ENCODE measurements around the gene NDFIP2.
A peak's percentile ranks its signal among the peaks of the same experiment; 100 is the strongest.

Gene NDFIP2

GRCh38 chr13:79479882-79480281 is 1.1 kb upstream of the NDFIP2 start:
- WGBS (ENCODE audit: insufficient coverage, insufficient read length), result no CpG with 5 or more reads among the region's 5 CpGs
- Histone ChIP-seq H3K36me3 (ENCODE audit: control insufficient read depth, insufficient read depth, low read length) (no peaks in the 10 kb centered on the region), H3K27ac (ENCODE audit: low read length) (no peak overlapping the region), H3K27me3 (ENCODE audit: control insufficient read depth, insufficient read depth, low read length) (no peaks in the 10 kb centered on the region), H3K4me1 (ENCODE audit: control insufficient read depth, insufficient read depth, low read length) (no peaks in the 10 kb centered on the region), H3K9me3 (ENCODE audit: control insufficient read depth, insufficient read depth, low read length) (no peaks in the 10 kb centered on the region), H3K4me3 (ENCODE audit: low read length) (no peak overlapping the region)
- no peak for DNase-seq (ENCODE audit: low read depth, low spot score)

GRCh38 chr13:79481685-79482052 is 714 bp downstream of the NDFIP2 start:
- H3K27ac ChIP-seq (ENCODE audit: low read length), result no peak overlapping the region
- no peaks in the 10 kb centered on the region for H3K36me3 ChIP-seq (ENCODE audit: control insufficient read depth, insufficient read depth, low read length)
- H3K27me3 ChIP-seq (ENCODE audit: control insufficient read depth, insufficient read depth, low read length), result no peaks in the 10 kb centered on the region
- peak overlapping the region; percentile 81 for H3K4me3 ChIP-seq (ENCODE audit: low read length)
- no CpG with 5 or more reads among the region's 12 CpGs for WGBS (ENCODE audit: insufficient coverage, insufficient read length)
- H3K9me3 ChIP-seq (ENCODE audit: control insufficient read depth, insufficient read depth, low read length), result no peaks in the 10 kb centered on the region
- H3K4me1 ChIP-seq (ENCODE audit: control insufficient read depth, insufficient read depth, low read length), result no peaks in the 10 kb centered on the region
- no peak for DNase-seq (ENCODE audit: low read depth, low spot score)

GRCh38 chr13:79482281-79482970 is 1.5 kb downstream of the NDFIP2 start:
- Histone ChIP-seq H3K36me3 (ENCODE audit: control insufficient read depth, insufficient read depth, low read length) (no peaks in the 10 kb centered on the region), H3K4me1 (ENCODE audit: control insufficient read depth, insufficient read depth, low read length) (no peaks in the 10 kb centered on the region), H3K4me3 (ENCODE audit: low read length) (no peak overlapping the region), H3K27me3 (ENCODE audit: control insufficient read depth, insufficient read depth, low read length) (no peaks in the 10 kb centered on the region), H3K9me3 (ENCODE audit: control insufficient read depth, insufficient read depth, low read length) (no peaks in the 10 kb centered on the region), H3K27ac (ENCODE audit: low read length) (no peak overlapping the region)
- WGBS (ENCODE audit: insufficient coverage, insufficient read length), result no CpG with 5 or more reads among the region's 3 CpGs
- DNase-seq (ENCODE audit: low read depth, low spot score), result no peak

- H3K27ac ChIP-seq (ENCODE audit: low read length), result no peak overlapping the region
- no peaks in the 10 kb centered on the region for H3K9me3 ChIP-seq (ENCODE audit: control insufficient read depth, insufficient read depth, low read length)
- H3K4me1 ChIP-seq (ENCODE audit: control insufficient read depth, insufficient read depth, low read length), result no peaks in the 10 kb centered on the region
- no CpG with 5 or more reads among the region's 4 CpGs for WGBS (ENCODE audit: insufficient coverage, insufficient read length)
- H3K27me3 ChIP-seq (ENCODE audit: control insufficient read depth, insufficient read depth, low read length), result no peaks in the 10 kb centered on the region
- H3K4me3 ChIP-seq (ENCODE audit: low read length), result no peak overlapping the region
- no peaks in the 10 kb centered on the region for H3K36me3 ChIP-seq (ENCODE audit: control insufficient read depth, insufficient read depth, low read length)
- no peak for DNase-seq (ENCODE audit: low read depth, low spot score)
Observed at GRCh38 chr13:79483086-79483706, 2.2 kb downstream of the NDFIP2 start.

GRCh38 chr13:79485014-79485811 is 4.3 kb downstream of the NDFIP2 start:
- no peak for DNase-seq (ENCODE audit: low read depth, low spot score)
- Histone ChIP-seq H3K4me1 (ENCODE audit: control insufficient read depth, insufficient read depth, low read length) (no peaks in the 10 kb centered on the region), H3K4me3 (ENCODE audit: low read length) (no peak overlapping the region), H3K27ac (ENCODE audit: low read length) (no peak overlapping the region), H3K36me3 (ENCODE audit: control insufficient read depth, insufficient read depth, low read length) (no peaks in the 10 kb centered on the region), H3K9me3 (ENCODE audit: control insufficient read depth, insufficient read depth, low read length) (no peaks in the 10 kb centered on the region), H3K27me3 (ENCODE audit: control insufficient read depth, insufficient read depth, low read length) (no peaks in the 10 kb centered on the region)
- WGBS (ENCODE audit: insufficient coverage, insufficient read length), result no CpG with 5 or more reads among the region's 4 CpGs

- DNase-seq (ENCODE audit: low read depth, low spot score), result no peak
- Histone ChIP-seq H3K9me3 (ENCODE audit: control insufficient read depth, insufficient read depth, low read length) (no peaks in the 10 kb centered on the region), H3K4me1 (ENCODE audit: control insufficient read depth, insufficient read depth, low read length) (no peaks in the 10 kb centered on the region; the same call in 1 of the 2 replicates), H3K27ac (ENCODE audit: low read length) (no peak overlapping the region), H3K27me3 (ENCODE audit: control insufficient read depth, insufficient read depth, low read length) (no peaks in the 10 kb centered on the region), H3K36me3 (ENCODE audit: control insufficient read depth, insufficient read depth, low read length) (no peaks in the 10 kb centered on the region), H3K4me3 (ENCODE audit: low read length) (no peak overlapping the region)
- no CpG with 5 or more reads among the region's 6 CpGs for WGBS (ENCODE audit: insufficient coverage, insufficient read length)
Observed at GRCh38 chr13:79486433-79487188, 5.7 kb downstream of the NDFIP2 start.

GRCh38 chr13:79490326-79490725 is 9.4 kb downstream of the NDFIP2 start:
- H3K36me3 ChIP-seq (ENCODE audit: control insufficient read depth, insufficient read depth, low read length), result no peaks in the 10 kb centered on the region
- no peaks in the 10 kb centered on the region; the same call in 1 of the 2 replicates for H3K4me1 ChIP-seq (ENCODE audit: control insufficient read depth, insufficient read depth, low read length)
- no peak overlapping the region for H3K27ac ChIP-seq (ENCODE audit: low read length)
- no peaks in the 10 kb centered on the region for H3K9me3 ChIP-seq (ENCODE audit: control insufficient read depth, insufficient read depth, low read length)
- no peak for DNase-seq (ENCODE audit: low read depth, low spot score)
- H3K27me3 ChIP-seq (ENCODE audit: control insufficient read depth, insufficient read depth, low read length), result no peaks in the 10 kb centered on the region
- WGBS (ENCODE audit: insufficient coverage, insufficient read length), result no CpG with 5 or more reads among the region's 1 CpG
- no peak overlapping the region for H3K4me3 ChIP-seq (ENCODE audit: low read length)

GRCh38 chr13:79490824-79491223 is 9.9 kb downstream of the NDFIP2 start:
- H3K9me3 ChIP-seq (ENCODE audit: control insufficient read depth, insufficient read depth, low read length), result no peaks in the 10 kb centered on the region
- no peaks in the 10 kb centered on the region for H3K27me3 ChIP-seq (ENCODE audit: control insufficient read depth, insufficient read depth, low read length)
- H3K27ac ChIP-seq (ENCODE audit: low read length), result no peak overlapping the region
- no CpG with 5 or more reads among the region's 1 CpG for WGBS (ENCODE audit: insufficient coverage, insufficient read length)
- H3K4me1 ChIP-seq (ENCODE audit: control insufficient read depth, insufficient read depth, low read length), result no peaks in the 10 kb centered on the region; the same call in 1 of the 2 replicates
- no peaks in the 10 kb centered on the region for H3K36me3 ChIP-seq (ENCODE audit: control insufficient read depth, insufficient read depth, low read length)
- no peak overlapping the region for H3K4me3 ChIP-seq (ENCODE audit: low read length)
- no peak for DNase-seq (ENCODE audit: low read depth, low spot score)

- H3K4me1 ChIP-seq (ENCODE audit: control insufficient read depth, insufficient read depth, low read length), result no peaks in the 10 kb centered on the region; the same call in 1 of the 2 replicates
- no peak overlapping the region for H3K27ac ChIP-seq (ENCODE audit: low read length)
- H3K27me3 ChIP-seq (ENCODE audit: control insufficient read depth, insufficient read depth, low read length), result no peaks in the 10 kb centered on the region
- H3K4me3 ChIP-seq (ENCODE audit: low read length), result no peak overlapping the region
- no peaks in the 10 kb centered on the region for H3K9me3 ChIP-seq (ENCODE audit: control insufficient read depth, insufficient read depth, low read length)
- no CpG with 5 or more reads among the region's 4 CpGs for WGBS (ENCODE audit: insufficient coverage, insufficient read length)
- no peaks in the 10 kb centered on the region for H3K36me3 ChIP-seq (ENCODE audit: control insufficient read depth, insufficient read depth, low read length)
- DNase-seq (ENCODE audit: low read depth, low spot score), result no peak
Observed at GRCh38 chr13:79491715-79492114, 10.8 kb downstream of the NDFIP2 start.

- WGBS (ENCODE audit: insufficient coverage, insufficient read length), result no CpG with 5 or more reads among the region's 5 CpGs
- no peak for DNase-seq (ENCODE audit: low read depth, low spot score)
- H3K27ac ChIP-seq (ENCODE audit: low read length), result no peak overlapping the region
Observed at GRCh38 chr13:79492313-79492798, 11.4 kb downstream of the NDFIP2 start.

More at GRCh38 chr13:79492313-79492798, 11.4 kb downstream of the NDFIP2 start:
- Histone ChIP-seq H3K4me3 (ENCODE audit: low read length) (no peak overlapping the region), H3K36me3 (ENCODE audit: control insufficient read depth, insufficient read depth, low read length) (no peaks in the 10 kb centered on the region), H3K4me1 (ENCODE audit: control insufficient read depth, insufficient read depth, low read length) (no peaks in the 10 kb centered on the region; the same call in 1 of the 2 replicates), H3K9me3 (ENCODE audit: control insufficient read depth, insufficient read depth, low read length) (no peaks in the 10 kb centered on the region), H3K27me3 (ENCODE audit: control insufficient read depth, insufficient read depth, low read length) (no peaks in the 10 kb centered on the region)
